OCI-LY1 (cell line): ENCODE data around the gene ACTC1.

Source experiments
- EZH2 ChIP-seq: fragments of 200-600 bp; sonication (generic), shearing (Covaris generic); IDR thresholded peaks from 2 replicates; pipeline ENCODE4 v1.8.0; 2017; ENCODE audit warnings: borderline replicate concordance, mixed run types, mild to moderate bottlenecking, antibody characterized with exemption, low read length, moderate library complexity, mixed read lengths
- TF ChIP-seq, protein P1 (sequence below): fragments of 200-600 bp; sonication (generic), shearing (Covaris generic); IDR thresholded peaks from 2 replicates; pipeline ENCODE4 v1.5.1; 2017; ENCODE audit warnings: mild to moderate bottlenecking, antibody characterized with exemption, low read length, moderate library complexity, mixed read lengths

DNA sequence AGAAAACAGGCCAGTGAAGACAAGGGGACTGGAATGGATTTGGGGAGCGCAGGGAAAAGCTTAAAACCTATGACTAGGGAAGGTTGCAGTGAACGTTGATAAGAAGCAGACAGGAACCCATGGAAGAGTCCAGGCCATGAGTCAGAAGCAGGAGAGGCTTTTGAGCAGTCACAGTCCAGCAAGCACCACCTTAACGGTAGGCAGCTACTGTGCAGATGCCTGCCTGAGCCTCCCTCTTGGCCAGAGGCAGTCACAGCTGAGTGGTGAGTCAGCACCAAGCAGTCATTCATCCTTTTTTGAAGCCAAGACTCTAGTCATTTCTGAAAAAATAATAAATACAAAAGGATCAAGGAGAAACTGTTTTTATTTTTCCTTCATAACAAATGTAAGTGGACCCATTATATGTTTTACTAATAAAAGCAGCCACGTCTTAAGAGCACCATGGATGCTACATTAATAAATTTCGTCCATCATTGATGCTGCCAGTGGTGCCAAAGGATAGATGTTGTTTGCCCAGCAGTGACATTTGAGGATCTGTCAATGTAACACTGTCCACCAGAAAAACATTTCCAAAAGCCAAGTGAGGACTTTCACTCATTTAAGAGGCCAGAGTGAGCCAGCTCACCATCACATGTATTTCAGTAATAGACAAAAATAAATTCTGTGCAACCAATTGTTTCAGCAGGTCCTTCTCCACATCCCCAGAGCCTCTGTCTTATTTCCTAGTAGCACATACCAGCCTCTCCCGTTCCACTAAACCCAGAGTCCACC lies 42.1 kb upstream of the ACTC1 start:
- TF ChIP-seq, protein P1, sequence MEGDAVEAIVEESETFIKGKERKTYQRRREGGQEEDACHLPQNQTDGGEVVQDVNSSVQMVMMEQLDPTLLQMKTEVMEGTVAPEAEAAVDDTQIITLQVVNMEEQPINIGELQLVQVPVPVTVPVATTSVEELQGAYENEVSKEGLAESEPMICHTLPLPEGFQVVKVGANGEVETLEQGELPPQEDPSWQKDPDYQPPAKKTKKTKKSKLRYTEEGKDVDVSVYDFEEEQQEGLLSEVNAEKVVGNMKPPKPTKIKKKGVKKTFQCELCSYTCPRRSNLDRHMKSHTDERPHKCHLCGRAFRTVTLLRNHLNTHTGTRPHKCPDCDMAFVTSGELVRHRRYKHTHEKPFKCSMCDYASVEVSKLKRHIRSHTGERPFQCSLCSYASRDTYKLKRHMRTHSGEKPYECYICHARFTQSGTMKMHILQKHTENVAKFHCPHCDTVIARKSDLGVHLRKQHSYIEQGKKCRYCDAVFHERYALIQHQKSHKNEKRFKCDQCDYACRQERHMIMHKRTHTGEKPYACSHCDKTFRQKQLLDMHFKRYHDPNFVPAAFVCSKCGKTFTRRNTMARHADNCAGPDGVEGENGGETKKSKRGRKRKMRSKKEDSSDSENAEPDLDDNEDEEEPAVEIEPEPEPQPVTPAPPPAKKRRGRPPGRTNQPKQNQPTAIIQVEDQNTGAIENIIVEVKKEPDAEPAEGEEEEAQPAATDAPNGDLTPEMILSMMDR = no peak
- TF ChIP-seq EZH2 = no peak
